Central memory CD8-positive, alpha-beta T cell (primary cell): ENCODE results near the gene SORCS2.

Experiments
- ATAC-seq: fragments of 150-1000 bp; cut with Tn5 transposase; replicated peaks from 2 replicates; pipeline ENCODE4 v1.10.0; 2022; ENCODE audit warnings: mild to moderate bottlenecking, moderate FRiP score, moderate number of reproducible peaks; ENCODE audit not compliant: poor library complexity, severe bottlenecking; ENCODE audit errors: extremely low read depth
- DNase-seq, 2 donors: peaks; one replicate each; pipeline ENCODE4 v3.0.0; 2021; ENCODE audit warnings: low spot score in 2 of 2
- H3K27ac Mint-ChIP-seq: one replicate; pipeline ENCODE4 v1.8.0; 2022; ENCODE audit warnings: low read depth, mild to moderate bottlenecking, moderate library complexity, mixed read lengths
- H3K27me3 Mint-ChIP-seq: one replicate; pipeline ENCODE4 v1.8.0; 2022; ENCODE audit warnings: mixed read lengths
- H3K36me3 Mint-ChIP-seq: one replicate; pipeline ENCODE4 v1.8.0; 2022; ENCODE audit warnings: mild to moderate bottlenecking, moderate library complexity, mixed read lengths; ENCODE audit not compliant: insufficient read depth
- H3K4me1 Mint-ChIP-seq: one replicate; pipeline ENCODE4 v1.8.0; 2022; ENCODE audit warnings: mixed read lengths
- H3K4me3 Mint-ChIP-seq: one replicate; pipeline ENCODE4 v1.8.0; 2022; ENCODE audit warnings: mild to moderate bottlenecking, moderate library complexity, mixed read lengths
- H3K9me3 Mint-ChIP-seq: one replicate; pipeline ENCODE4 v1.8.0; 2022; ENCODE audit warnings: mixed read lengths

SORCS2 gene

DNA sequence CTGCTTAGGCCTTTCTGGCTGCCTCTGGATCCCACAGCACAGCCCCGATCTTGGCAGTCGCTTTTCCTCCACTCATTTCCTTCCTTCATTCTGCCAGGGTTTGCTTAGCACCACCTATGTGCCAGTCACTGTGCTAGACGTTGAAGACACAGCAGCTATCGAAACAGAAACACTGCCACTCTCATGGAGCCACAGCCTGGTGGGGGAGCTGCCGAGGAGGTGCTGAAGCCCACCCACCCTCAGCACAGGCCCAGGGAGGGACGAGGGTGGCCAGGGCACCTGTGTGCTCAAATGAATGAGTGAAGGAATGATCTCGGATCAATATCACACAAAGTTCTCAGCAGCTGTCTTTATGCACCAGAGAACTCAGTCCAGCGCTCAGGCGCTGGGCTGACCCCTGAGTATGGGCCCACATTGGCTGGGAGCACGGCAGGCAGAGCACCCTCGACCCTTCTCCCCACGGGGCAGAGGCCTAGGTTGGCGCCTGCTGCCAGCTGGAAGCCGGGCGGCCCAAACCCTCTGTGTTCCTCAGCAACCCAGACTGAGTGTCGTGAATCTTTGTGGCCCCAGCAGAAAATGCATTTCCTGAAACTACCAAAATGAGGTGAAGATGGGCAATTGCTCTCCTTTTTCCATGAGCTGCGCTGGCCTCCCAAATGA, 108.9 kb downstream of the SORCS2 start:
- ATAC-seq (no peak), DNase-seq (no peak)
- no peaks in the 10 kb centered on the region for H3K36me3 Mint-ChIP-seq
- H3K9me3 Mint-ChIP-seq: no peaks in the 10 kb centered on the region
- H3K4me1 Mint-ChIP-seq: peaks cover 7% of the 10 kb centered on the region
- peaks cover 64% of the 10 kb centered on the region for H3K27me3 Mint-ChIP-seq
- no peak overlapping the region for H3K4me3 Mint-ChIP-seq
- H3K27ac Mint-ChIP-seq: no peak overlapping the region

GRCh38 chr4:7301846-7302630, 109.7 kb downstream of the SORCS2 start:
- Mint-ChIP-seq H3K27ac (no peak overlapping the region), H3K4me1 (peaks cover 7% of the 10 kb centered on the region), H3K27me3 (peaks cover 70% of the 10 kb centered on the region), H3K9me3 (no peaks in the 10 kb centered on the region), H3K4me3 (no peak overlapping the region), H3K36me3 (no peaks in the 10 kb centered on the region)
- no peak for ATAC-seq
- DNase-seq: no peak

- peaks cover 69% of the 10 kb centered on the region for H3K27me3 Mint-ChIP-seq
- no peaks in the 10 kb centered on the region for H3K36me3 Mint-ChIP-seq
- no peaks in the 10 kb centered on the region for H3K9me3 Mint-ChIP-seq
- no peak for DNase-seq
- H3K4me3 Mint-ChIP-seq: no peak overlapping the region
- H3K4me1 Mint-ChIP-seq: peaks cover 7% of the 10 kb centered on the region
- no peak for ATAC-seq
- no peak overlapping the region for H3K27ac Mint-ChIP-seq
Observed at GRCh38 chr4:7302781-7303404, 110.6 kb downstream of the SORCS2 start.

- Mint-ChIP-seq H3K4me1 (peaks cover 7% of the 10 kb centered on the region), H3K27me3 (peaks cover 69% of the 10 kb centered on the region), H3K27ac (no peak overlapping the region), H3K4me3 (no peak overlapping the region), H3K9me3 (no peaks in the 10 kb centered on the region), H3K36me3 (no peaks in the 10 kb centered on the region)
- DNase-seq (no peak), ATAC-seq (no peak)
Observed at GRCh38 chr4:7303561-7303960, 111.2 kb downstream of the SORCS2 start.

GRCh38 chr4:7304436-7304835, 112.1 kb downstream of the SORCS2 start:
- ATAC-seq: no peak
- H3K27ac Mint-ChIP-seq: no peak overlapping the region
- peaks cover 5% of the 10 kb centered on the region for H3K4me1 Mint-ChIP-seq
- H3K4me3 Mint-ChIP-seq: no peak overlapping the region
- DNase-seq: no peak
- peaks cover 69% of the 10 kb centered on the region for H3K27me3 Mint-ChIP-seq
- no peaks in the 10 kb centered on the region for H3K9me3 Mint-ChIP-seq
- H3K36me3 Mint-ChIP-seq: no peaks in the 10 kb centered on the region

DNA sequence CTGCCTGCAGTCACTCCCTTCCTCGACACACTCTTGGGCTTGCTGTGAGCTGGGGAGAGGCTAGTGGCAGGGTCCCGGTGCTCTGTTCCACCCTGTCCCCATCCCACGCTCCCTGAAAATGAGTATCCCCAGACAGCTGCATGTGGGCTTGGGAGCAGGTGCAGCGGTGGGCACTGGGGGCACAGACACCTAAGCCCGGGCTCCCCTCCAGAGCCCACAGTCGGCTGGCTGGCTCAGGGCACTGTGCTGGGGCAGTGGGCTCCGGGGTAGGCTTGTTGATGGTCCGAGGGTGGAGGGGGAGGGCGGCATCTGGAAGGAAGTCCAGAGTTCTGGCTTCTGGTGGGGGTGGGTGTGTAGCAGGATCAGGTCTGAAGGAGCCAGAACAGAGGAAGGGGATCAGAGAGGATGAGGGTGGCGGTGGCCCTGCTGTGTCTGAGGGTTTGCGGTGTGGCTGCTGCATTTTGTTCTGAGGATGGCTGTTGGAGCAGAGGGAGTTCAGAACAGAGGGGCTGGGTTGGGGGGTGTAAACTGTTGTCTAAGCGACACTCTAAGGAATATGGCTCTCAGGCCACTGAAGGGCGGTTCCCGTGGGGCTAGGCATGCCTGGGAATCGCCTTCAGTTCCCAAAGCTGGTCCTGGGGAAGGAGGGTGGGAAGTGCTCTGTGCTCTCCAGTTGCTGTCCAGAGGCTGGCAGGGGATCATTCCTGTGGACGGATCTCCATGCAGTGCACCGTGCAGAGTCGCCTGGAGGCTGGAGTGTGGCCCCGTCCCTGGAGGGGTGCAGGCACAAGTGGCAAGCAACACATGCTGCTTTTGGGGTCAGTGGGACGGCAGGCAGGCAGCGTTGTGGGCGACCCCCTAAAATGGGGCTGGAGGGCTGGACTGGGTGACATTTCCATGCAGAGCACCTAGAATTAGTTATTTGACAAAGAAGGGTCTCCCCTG, 114.0 kb downstream of the SORCS2 start:
- no peak overlapping the region for H3K4me3 Mint-ChIP-seq
- no peak overlapping the region for H3K27ac Mint-ChIP-seq
- H3K9me3 Mint-ChIP-seq: no peaks in the 10 kb centered on the region
- DNase-seq (no peak), ATAC-seq (no peak)
- peaks cover 67% of the 10 kb centered on the region for H3K27me3 Mint-ChIP-seq
- H3K36me3 Mint-ChIP-seq: no peaks in the 10 kb centered on the region
- no peaks in the 10 kb centered on the region for H3K4me1 Mint-ChIP-seq

GRCh38 chr4:7306986-7307385, 114.6 kb downstream of the SORCS2 start:
- Mint-ChIP-seq H3K4me1 (no peaks in the 10 kb centered on the region), H3K4me3 (no peak overlapping the region), H3K27me3 (peaks cover 62% of the 10 kb centered on the region), H3K27ac (no peak overlapping the region), H3K9me3 (no peaks in the 10 kb centered on the region), H3K36me3 (no peaks in the 10 kb centered on the region)
- ATAC-seq (no peak), DNase-seq (no peak)

- DNase-seq (no peak), ATAC-seq (no peak)
- Mint-ChIP-seq H3K27me3 (peaks cover 57% of the 10 kb centered on the region), H3K9me3 (no peaks in the 10 kb centered on the region), H3K4me3 (no peak overlapping the region), H3K4me1 (no peaks in the 10 kb centered on the region), H3K36me3 (no peaks in the 10 kb centered on the region), H3K27ac (no peak overlapping the region)
Observed at GRCh38 chr4:7307394-7308099, 115.2 kb downstream of the SORCS2 start.

DNA sequence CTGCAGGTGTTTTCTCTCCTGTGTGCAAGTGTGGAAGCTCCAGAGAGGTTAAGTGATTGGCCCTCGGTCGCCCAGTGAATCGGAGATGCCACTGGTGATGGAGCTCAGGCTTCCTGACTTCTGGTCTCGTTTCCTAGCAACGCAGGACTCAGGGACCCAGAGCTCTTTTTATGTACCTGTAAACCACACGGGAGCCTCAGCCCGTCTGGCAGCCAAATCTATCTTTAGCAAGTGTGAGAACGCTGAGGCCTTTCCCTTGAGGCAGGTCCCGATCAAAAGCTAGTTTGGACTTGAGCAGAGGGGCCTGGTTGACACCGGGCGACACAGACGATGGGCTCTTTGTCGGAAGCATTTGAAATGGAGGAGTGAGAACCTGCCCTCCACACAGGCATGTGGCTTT, 116.8 kb downstream of the SORCS2 start:
- no peaks in the 10 kb centered on the region for H3K9me3 Mint-ChIP-seq

GRCh38 chr4:7309636-7310390, 117.5 kb downstream of the SORCS2 start:
- Mint-ChIP-seq H3K27ac (no peak overlapping the region), H3K36me3 (no peaks in the 10 kb centered on the region), H3K4me1 (no peaks in the 10 kb centered on the region), H3K4me3 (no peak overlapping the region), H3K27me3 (peaks cover 63% of the 10 kb centered on the region), H3K9me3 (no peaks in the 10 kb centered on the region)
- ATAC-seq: no peak
- DNase-seq: no peak

More for the DNA sequence above, 116.8 kb downstream of the SORCS2 start:
- Mint-ChIP-seq H3K4me3 (no peak overlapping the region), H3K36me3 (no peaks in the 10 kb centered on the region), H3K4me1 (no peaks in the 10 kb centered on the region), H3K27ac (no peak overlapping the region), H3K27me3 (peaks cover 63% of the 10 kb centered on the region)
- DNase-seq (no peak), ATAC-seq (no peak)

- DNase-seq (no peak), ATAC-seq (no peak)
- no peaks in the 10 kb centered on the region for H3K36me3 Mint-ChIP-seq
- H3K27me3 Mint-ChIP-seq: peaks cover 66% of the 10 kb centered on the region
- no peak overlapping the region for H3K27ac Mint-ChIP-seq
- H3K4me1 Mint-ChIP-seq: no peaks in the 10 kb centered on the region
- H3K4me3 Mint-ChIP-seq: no peak overlapping the region
- no peaks in the 10 kb centered on the region for H3K9me3 Mint-ChIP-seq
Observed at GRCh38 chr4:7310451-7310850, 118.1 kb downstream of the SORCS2 start.
